GM04504 (cell line): Measurements from ENCODE around the gene GALNT4.
A peak's percentile ranks its signal among the peaks of the same experiment; 100 is the strongest.

ENCODE experiments used
- DNase-seq: peaks from one replicate; pipeline ENCODE4 v3.0.0-alpha.2; 2012; ENCODE audit warnings: low read depth

GALNT4 gene

GRCh38 chr12:89529738-89530137 is 5.1 kb upstream of the GALNT4 start:
- no peak for DNase-seq

DNA sequence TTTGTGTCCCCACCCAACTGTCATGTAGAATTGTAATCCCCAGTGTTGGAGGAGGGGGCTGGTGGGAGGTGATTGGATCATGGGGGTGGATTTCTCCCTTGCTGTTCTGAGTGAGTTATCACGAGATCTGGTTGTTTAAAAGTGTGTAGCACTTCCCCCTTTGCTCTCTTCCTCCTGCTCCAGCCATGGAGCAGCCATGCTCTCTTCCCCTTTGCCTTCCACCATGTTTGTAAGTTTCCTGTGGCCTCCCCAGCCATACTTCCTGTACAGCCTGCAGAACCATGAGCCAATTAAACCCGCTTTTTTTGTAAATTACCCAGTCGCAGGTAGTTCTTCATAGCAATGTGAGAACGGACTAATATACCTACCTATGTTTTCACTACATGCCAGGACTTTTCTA is 3.8 kb upstream of the GALNT4 start:
- DNase-seq, result no peak

- no peak for DNase-seq
Observed at GRCh38 chr12:89525824-89526770, 1.5 kb upstream of the GALNT4 start, which contains the start of gene POC1B. TSS of gene POC1B (minus strand) at chr12:89526047. CDS start at chr12:89525895, 152 bp downstream.

DNA sequence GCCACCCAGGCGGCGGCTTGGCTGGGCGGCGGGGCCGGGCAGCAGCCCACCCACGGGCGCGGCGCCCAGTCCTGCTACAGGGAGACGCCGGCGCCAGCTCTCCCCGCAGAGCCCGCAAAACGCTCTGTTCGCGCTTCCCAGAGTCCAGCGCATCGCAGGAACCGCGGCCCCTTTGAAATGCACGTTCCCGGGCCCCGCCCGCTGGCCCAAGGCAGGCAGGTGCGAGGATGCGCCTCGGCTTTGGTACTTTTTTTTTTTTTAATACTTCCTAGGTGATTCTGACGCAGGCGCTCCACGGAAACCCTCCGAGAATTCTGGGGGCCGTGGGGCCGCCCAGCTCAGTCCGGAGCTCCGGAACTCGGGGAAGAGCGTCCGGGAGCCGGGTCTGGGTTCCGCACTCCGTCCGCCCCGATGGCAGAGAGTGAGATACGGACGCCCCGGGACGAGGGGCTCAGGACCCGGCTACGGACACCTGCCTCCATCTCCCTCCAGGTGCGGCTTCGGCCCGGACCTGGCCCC is 768 bp upstream of the GALNT4 start:
- DNase-seq, result no peak

GRCh38 chr12:89523843-89524540 is 604 bp downstream of the GALNT4 start:
- DNase-seq, result no peak

DNA sequence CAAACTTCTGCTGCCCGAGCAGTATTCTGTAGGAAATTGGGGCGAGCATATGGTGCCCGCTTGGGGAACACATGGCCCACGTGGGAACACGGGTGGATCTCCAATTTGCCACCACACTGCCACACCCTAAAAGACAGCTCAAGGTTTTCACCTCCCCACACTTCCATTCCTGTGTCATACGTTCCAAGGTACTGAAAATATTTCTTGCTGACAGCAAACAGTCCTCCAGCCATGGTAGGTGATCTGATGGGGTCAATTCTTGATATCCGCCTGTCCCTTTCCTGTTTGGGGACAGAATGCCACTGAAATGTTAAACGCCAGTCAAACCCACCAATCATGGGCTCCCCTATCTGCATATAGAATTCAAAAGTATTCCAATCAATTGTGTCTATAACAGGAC is 1.2 kb downstream of the GALNT4 start:
- no peak for DNase-seq

DNA sequence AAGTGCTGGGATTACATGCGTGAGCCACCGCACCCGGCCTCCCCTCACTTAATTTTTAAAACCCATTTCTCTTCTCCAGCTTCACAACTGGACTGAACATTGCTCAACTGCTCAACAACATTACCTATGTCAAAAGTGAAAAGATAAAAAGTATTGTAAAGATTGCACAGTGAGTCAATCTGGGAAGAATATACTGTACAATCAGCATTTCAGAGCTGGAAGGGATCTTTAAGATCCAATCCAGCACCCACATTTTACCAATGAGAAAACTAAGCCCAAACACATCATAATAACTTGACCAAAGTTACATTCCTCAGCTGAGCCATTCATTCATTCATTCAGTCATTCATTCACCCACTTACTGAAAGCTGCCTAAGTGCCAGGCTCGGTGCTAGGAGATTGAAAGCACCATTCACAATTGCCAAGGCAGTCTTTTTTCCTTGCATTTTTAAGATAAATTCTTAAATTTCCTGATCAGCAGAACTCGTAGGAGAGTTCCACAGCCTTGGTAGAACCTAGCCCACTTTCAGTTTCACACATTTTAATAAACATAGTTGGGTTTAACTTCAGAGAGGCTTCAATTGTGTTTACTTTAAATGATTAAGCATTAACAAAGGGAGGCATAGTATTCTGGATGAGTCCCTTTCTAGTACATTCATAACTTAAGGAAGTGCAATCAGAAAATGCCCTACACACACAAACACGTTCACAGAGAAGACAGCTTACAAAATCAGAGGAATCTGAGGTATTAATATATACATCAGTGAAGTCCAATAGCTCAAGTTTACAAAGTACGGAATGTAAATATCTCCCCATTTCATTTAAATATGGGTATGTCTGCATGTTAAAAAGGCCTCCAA is 3.0 kb downstream of the GALNT4 start:
- DNase-seq, result no peak

DNA sequence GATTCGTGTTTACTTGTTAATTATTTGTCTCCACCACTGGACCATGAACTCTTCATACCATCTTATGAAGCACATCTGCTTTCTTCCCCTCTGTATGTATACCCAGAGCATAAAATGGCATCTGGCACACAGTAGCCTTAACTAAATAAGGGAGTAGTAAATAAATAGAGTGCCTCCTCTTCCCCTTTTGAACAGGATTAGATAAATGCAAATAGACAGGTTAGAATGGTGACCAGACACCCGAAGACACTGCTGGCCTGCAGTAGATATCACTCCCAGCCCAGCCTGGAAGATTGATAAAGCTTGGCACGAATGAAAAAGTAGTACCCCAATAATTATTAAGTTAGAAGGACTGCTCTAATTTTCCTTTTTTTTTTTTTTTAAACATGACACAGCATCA is 6.9 kb downstream of the GALNT4 start:
- no peak for DNase-seq

DNA sequence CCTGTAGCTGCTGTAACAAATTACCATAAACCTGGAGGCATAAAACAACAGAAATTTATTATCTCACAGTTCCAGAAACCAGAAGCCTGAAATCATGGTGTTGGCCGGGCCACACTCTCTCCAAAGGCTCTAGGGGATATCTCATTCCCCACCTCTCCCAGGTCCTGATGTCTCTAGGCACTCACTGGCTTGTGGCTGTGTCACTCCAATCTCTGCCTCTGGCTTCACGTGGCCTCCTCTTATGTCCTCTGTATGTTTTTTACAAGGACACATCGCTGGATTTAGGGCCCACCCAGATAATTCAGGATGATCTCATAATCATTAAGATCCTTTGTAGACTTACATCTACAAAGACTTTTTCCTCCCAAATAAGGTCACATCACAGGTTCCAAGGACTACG is 8.0 kb downstream of the GALNT4 start:
- no peak for DNase-seq

DNA sequence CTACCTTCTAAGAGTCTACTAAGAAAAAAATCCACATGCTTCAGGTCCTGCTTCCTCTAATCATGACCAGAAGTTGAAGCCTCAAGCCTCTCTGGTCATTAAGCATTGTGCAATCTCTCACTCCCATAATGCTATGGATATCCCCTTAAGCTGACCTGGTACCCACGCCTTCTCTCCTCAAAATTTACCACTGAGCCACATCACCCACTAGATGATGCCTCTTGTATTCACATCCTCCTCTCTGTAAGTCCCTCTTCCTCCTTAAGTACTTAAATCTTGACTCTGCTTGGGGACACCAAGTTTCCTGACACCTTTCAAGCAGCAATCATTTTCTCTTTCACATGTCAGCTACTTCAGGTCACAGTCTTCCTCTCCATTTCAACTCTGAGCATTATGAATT is 9.8 kb downstream of the GALNT4 start:
- no peak for DNase-seq

DNA sequence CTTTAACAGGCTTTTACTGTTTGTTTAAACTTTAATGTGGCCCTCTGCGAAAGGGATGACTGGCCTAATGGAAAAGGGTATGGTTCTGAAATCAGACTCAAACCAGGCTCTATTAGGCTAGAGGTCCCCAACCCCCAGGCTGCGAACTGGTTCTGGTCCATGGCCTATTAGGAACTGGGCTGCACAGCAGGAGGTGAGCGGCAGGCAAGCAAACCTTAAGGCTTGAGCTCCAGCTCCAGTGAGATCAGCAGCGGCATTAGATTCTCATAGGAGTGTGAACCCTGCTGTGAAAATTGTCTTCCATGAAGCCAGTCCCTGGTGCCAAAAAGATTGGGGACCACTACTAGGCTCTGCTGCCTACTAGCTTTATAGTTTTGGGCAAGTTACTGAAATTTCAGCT is 11.1 kb downstream of the GALNT4 start:
- DNase-seq, result no peak

- no peak for DNase-seq
Observed at GRCh38 chr12:89507015-89507824, 17.4 kb downstream of the GALNT4 start.

GRCh38 chr12:89506050-89506449 is 18.5 kb downstream of the GALNT4 start:
- no peak for DNase-seq

- DNase-seq, result no peak
Observed at GRCh38 chr12:89504560-89505346, 19.8 kb downstream of the GALNT4 start.

DNA sequence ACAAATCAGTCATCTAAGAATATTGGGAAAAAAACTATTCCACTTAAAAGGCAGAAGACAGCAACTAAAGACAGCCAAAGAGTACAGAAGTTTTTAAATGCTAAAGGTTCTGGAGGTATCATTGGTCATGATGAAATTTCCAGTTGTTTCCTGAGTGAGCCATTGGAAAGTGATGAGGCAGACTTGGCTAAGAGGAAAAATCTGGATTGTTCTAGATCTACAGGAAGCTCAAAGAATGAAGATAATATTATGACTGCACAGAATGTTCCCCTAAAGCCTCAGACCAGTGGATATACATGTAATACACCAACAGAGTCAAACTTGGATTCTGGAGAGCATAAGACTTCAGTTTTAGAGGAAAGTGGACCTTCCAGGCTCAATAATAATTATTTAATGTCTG is 22.8 kb downstream of the GALNT4 start:
- DNase-seq, result no peak

- no peak for DNase-seq
Observed at GRCh38 chr12:89499857-89500256, 24.7 kb downstream of the GALNT4 start.

GRCh38 chr12:89497467-89497866 is 27.1 kb downstream of the GALNT4 start:
- no peak for DNase-seq

DNA sequence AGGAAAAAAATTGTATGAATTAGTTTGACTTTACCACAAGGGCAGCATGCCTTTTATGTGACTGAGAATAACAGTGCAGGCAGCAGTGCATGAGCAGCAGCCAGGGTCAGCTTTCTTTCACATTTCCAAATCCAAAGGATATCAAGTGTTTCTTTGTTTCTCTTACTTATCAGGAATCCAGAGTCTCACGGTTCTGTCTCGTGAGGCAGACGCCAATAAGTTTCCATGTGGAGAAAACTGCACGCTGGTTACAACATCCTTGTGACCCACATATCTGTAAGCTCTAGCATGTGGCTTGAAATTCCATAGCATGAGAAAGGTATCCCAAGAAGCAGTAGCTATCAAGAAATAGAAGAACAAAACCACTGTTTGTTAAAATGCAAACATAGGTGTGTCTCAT is 27.6 kb downstream of the GALNT4 start:
- DNase-seq, result no peak

- DNase-seq, result peak; percentile 13
Observed at GRCh38 chr12:89494411-89495231, 30.0 kb downstream of the GALNT4 start.
